Raji (cell line): ENCODE measurements around the gene ATAD2B.

Experiments
- POLR2A ChIP-seq: IDR thresholded peaks from 2 replicates; pipeline ENCODE4 v1.6.1; 2011; ENCODE audit warnings: low read depth, low read length, control low read depth; ENCODE audit not compliant: insufficient read depth

ATAD2B gene

DNA sequence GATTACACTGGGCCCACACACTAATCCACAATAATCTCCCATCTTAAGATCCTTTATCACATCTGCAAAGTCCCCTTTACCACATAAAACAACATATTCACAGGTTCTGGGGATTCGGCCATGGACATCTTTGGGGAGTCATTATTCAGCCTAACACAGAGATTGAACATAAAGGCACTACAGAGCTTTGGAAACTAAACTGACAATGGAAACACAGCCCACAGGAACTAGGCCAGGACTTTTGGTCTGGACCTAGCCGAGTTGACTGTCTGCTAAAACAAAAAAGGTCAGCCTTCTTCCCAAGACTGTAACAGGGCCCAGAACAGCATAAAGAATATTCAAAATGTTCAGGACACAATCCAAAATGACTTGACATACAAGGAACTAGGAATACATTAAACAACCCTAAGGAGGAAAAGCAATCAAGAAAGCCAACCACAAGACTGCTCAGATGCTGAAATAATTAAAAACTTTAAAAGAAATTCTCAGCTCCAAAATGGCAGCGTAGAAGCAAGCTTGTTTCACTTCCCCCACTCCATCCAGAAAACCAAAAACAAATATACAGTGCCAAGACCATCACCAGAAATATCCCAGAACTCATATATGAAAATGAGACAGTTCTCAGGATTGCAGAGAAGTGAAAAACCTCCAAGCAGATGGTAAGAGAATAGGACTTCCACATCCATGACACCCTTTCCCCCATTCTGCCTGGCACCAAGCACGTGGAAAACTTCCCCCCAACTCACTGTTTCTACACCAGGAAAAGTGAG is 207.8 kb downstream of the ATAD2B start:
- TF ChIP-seq POLR2A, result no peak

DNA sequence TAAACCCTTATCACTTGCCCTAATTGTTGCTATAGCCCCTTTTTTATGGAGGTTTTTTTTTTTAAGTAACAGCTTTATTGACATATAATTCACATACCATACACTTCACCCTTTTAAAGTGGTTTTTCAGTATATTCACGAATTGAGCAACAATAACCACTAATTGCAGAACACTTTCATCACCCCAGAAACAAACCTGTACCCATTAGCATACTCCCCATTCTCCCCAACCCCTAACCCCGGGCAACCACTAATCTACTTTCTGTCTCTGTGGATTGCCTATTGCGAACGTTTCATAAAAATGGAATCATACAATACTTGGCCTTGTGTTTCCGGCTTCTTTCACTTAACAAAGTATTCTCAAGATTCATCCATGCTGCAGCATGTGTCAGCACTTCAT is 213.6 kb downstream of the ATAD2B start:
- TF ChIP-seq POLR2A, result no peak

DNA sequence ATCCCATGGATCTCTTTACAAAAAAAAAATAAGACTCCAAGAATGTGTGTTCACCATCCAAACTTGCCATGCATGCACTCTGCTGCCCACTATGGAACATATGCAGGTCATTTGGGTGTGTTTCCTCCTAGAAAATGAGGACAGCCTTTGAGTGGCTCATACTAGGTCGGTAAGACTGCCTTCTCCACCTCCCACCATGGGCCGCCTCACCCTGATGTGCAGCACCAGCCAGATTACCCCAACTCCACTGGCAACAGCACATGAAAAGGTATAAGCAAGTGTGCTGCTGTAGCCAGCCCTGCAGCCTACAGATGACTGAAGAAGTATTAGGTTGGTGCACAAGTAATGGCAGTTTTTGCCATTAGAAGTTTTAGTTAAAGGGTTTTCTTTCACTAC is 214.2 kb downstream of the ATAD2B start:
- TF ChIP-seq POLR2A, result no peak

DNA sequence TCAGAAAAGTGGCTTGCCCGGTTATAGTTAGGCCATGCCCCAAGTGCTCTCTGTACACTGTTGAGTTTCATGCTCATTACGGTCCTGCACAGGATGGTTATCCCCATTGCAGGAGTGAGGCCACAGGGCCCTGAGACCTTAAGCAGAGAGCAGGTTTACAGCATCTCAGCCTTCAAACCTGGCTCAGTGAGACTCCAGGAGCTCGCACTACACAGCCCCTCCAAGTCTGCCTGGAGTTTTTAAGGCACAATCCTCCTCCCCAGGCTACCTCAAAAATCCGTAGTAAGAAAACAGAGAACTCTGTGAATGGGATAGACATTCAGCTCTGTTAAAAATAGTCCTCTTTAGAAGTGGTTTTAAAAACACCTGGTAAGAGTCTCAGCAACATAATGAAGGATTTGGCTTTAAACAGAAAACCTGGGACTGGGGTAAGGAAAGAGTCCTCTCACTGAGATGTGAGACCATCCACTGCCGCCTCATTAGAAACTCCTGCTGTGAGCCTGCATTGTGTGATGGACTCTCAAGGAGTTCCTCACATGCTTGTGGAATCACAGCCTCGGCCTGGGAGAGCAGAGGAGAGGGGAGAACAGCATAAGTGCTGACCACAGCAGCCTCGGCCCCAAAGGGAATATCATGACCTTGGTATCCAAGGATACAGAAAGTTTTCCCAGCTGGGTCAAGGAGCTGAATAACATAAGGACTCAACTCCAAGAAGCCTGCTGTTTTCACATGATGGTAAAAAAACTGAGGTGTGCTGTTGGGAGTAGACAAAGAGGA is 214.8 kb downstream of the ATAD2B start:
- TF ChIP-seq POLR2A, result no peak

DNA sequence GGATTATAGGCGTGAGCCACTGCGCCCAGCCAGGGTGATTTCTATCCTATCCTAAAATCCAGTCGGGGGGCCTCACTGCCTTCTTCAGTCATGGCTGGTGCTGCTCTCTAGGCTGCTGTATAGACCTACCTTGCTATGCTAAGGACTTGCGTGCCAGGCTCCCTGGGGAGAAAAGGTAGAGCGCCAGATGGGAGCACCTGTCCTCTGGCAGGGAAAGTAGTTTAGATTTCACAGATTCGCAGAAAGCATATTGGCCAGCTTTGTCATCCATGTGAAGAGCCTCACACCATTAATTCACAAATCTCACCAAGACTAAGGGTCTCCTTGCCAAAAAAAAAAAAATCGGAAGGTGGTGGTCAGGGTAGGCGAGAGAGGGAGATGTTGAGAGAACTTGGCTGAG is 217.6 kb downstream of the ATAD2B start:
- no peak for TF ChIP-seq POLR2A

DNA sequence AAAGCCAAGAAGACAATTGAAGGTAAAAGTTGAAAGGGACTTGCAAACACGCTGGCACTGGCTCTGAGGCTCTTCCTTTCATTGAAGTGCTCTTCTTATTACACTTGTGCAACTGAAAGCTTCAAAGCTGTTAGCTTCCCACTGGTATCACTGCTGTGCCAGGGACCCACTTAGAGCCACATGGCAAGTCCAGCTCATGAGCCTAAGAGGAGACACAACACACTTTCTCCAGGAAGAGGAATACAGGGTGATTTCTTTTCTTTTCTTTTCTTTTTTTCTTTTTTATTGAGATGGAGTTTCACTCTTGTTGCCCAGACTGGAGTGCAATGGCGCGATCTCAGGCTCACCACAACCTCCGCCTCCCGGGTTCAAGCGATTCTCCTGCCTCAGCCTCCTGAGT is 218.2 kb downstream of the ATAD2B start:
- no peak for TF ChIP-seq POLR2A

DNA sequence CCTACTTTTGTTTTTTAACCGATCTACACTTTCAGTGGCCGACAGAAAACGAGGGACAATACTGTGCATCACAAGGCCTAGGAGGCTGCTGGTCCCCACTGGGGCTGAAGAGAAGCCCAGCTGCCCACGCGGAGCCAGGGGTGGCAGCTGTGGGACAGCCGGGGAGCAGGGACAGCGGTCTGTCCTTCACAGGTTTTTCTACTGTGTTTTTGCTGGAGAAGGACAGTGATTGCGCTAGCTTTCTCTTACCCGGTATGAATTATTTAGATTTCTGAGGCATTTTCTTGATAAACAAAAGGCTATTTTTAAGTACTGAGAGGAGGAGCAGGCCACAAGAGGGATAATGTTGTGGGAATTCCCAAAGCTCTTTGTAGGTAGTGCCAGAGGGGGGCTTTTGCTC is 219.8 kb downstream of the ATAD2B start:
- no peak for TF ChIP-seq POLR2A

DNA sequence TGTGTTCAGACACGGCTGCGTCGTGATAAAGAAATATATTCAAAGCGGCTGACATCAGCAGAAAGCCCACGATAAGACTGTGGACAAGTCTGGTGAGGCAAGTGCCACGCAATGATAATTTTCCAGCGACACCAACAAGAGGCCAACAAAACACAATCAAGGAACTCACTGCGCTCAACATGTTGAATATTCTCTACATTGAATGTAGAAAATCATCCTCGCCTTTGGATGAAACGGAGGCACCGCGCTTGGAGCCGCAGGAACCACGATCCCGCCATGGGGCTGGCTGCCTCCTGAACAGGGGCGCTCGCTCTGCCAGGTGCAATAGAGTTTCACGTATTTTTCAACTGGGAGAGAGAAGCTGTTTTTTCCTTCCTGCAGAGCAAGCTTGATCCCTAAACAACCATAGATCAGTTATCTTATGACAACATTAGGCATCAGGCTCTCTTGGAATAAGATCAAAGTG is 220.3 kb downstream of the ATAD2B start:
- no peak for TF ChIP-seq POLR2A

DNA sequence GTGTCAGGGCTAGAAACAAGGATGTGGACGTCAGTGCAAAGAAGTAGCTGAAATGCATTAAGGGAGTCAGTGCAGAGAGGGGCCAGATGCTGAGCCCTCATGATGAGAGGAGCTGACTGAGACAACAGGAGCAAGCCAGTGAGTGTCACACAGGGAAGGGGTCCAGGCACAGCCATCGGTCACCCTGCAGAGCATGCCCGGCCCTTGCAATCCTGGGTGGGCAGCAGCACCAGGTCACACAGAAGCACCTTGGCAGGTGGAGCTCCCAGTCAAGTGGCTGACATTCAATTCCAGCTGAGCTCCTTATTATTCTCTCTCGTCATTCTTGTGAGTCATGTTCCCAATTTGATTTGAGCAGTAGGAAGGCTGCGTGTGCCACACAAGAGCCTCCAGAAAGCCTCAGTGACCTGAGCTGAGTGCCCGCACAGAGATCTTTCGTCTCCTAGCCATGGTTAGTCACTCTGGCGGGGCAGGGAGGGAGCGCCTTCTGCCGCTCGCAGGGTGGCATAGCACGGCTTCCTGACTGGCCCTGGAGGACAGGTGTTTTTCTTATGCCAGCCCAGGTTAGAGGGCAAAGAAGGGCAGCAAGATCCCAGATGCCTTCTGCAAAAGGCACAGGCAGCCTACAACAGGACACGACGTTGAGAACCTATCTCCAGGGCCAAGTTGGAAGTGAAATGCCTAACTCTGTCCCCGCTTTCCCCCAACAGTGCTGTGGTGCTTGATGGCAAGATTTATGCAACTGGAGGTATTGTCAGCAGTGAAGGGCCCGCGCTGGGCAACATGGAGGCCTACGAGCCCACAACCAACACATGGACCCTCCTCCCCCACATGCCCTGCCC is 220.9 kb downstream of the ATAD2B start:
- no peak for TF ChIP-seq POLR2A

DNA sequence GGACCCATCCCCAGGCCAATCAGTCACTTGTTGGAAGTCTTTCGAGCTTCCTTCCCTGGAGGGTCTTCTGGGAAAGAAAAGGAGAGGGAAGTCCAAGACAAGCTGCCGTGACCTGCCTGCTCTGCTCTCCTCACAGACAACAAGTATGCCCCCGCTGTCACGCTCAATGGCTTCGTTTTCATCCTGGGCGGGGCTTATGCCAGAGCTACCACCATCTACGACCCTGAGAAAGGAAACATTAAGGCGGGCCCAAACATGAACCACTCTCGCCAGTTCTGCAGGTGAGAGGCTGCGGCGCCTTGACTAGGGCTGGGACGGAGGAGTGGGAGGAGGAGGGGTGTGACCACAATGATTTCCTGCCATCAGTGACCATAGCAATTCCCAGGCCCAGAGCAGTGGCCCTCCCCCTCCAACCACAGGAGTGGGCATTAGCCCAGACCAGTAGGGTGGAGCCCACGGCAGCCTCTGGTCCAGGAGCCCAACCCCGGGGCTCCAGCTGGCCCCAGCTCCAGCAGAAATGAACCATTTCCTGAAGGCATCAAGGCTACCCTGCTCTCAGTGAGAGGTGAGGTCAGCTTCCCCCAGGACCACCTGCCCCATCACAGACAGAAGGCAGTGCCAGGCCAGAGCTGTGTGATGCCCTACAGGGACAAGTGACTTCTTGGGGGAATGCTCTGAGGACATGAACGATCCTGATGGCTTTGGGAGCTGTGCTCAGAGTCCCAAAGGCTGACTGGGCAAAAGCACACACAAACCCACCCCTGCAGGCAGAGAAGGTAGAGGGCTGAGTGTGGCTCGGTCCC is 223.1 kb downstream of the ATAD2B start:
- TF ChIP-seq POLR2A, result no peak

DNA sequence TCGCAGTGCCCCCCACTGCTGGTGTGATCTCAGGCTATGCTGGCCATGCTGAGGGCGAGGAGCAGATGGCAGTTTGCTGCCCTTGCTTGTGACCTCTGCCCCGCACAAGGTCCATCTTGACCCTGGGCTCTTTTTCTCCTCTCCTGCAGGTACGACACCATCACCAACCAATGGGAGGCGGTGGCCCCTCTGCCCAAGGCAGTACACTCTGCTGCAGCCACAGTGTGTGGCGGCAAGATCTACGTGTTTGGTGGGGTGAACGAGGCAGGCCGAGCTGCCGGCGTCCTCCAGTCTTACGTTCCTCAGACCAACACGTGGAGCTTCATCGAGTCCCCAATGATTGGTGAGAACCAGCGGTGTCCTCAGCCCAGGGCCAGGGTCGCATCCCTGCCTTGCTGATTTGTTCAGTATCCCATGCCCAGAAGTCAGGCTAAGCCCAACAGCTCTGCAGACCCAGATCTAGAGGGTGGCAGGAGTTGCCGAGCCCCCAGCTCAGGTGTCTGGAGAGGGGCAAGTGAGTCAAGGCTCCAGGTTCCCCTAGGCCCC is 223.8 kb downstream of the ATAD2B start:
- TF ChIP-seq POLR2A, result no peak

DNA sequence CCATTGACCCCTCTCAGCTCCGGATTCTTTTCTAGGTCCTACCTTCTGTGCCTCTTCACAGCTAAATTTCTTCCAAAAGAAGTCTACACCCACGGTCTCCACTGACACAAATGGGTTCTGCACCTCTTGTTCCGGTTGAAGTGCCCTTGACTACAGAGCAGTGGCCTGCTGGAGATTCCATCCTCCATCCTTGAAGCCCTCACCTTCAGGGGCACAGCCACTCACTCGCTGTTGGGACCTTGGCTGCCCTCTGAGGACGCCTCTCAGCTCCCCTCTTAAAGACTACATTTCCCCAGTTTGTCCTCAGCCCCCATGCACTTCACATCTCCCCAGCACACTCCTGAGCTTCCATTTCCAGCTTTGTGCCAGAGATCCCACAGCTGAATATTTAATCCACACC is 226.3 kb downstream of the ATAD2B start:
- TF ChIP-seq POLR2A, result no peak

DNA sequence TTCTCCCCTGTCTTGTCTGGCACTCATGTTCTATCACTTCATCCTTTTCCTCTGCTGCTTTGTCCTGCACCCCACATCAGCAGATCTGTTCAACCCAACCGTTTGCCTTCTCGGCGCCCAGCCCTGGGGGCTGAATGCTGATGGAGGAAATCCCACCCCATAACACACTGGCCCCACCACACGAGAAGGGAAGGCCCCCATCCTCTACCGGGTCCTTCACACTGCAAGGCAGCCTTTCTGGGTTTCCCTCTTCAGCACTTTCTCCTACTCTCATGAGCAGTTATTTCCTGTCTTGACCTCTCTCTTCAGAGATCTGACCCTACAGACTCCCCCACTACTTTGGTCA is 227.4 kb downstream of the ATAD2B start:
- no peak for TF ChIP-seq POLR2A

DNA sequence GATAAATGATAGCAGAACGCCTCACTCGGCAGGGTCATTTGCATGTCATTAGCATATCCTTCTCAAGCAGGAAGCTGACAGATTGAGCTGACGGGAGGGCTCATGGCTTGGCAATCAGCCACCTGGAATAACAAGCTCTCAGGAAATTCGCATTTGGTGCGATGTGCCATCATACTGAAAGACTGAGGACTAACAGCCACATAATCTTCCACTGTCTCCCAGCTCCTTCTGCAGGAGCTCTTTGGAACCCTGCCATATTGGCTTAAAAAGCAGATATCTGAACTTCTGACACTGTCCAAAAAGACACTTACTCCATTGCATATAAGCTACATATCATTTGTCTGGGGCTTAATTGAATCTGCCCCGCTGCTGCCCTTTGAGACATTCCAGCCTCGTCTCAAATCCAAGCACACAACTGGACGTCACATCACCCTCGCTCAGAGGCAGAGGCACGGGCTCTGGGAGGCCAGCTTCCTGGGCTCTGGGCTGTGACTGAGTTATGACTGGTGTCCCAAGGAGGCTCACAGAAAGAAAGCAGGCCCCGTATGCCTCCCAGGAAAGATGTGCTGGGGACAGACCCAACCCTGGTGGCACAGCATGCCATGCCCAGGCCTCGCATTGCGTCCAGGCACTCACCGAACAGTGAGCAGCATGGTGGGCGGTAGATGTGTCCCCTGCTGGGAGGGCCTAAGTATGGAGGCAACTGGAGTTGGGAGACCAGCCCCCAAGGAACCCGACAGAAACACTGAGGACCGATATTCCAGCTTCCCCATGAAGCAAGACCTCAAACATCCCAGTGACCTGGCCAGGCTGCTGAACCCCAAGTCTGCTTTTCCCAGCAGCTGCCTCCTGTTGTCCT is 228.0 kb downstream of the ATAD2B start:
- TF ChIP-seq POLR2A, result no peak
